ENCODE data around the gene CDK5RAP2.
"Not testable (repeated sequence)": the region's sequence is repeated elsewhere in the genome, so short reads cannot be mapped to it uniquely, and the experiment has no call there.

CDK5RAP2 gene

GRCh38 chr9:120580051-120580896 lies at the start of gene CDK5RAP2:
TSS of gene CDK5RAP2 (minus strand) at chr9:120580167. CDS start at chr9:120579978, 189 bp downstream.
- DNase-seq (ENCODE audit: low read depth) = peak; percentile 81

DNA sequence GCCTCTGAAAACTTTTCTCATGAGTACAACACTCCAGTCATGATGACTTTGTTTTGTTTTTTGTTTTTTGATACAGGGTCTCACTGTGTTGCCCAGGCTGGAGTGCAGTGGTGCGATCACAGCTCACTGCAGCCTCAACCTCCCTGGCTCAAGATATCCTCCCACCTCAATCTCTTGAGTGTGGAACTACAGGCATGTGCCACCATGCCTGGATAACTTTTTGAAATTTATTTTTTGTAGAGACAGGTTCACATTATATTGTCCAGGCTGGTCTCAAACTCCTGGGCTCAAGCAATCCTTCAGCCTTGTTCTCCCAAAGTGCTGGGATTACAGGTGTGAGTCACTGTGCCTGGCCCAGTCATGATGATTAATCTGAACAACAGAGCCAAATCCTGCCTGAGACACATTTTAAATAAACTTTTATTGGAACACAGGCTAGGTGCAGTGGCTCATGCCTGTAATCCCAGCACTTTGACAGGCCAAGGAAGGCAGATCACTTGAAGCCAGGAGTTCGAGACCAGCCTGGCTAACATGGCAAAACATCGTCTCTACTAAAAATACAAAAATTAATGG lies 49.0 kb upstream of the CDK5RAP2 start:
- not testable (repeated sequence) for DNase-seq (ENCODE audit: low read depth)

- no peak for DNase-seq (ENCODE audit: low read depth)
These were observed 48.4 kb upstream of the CDK5RAP2 start for GRCh38 chr9:120628207-120628924.

DNA sequence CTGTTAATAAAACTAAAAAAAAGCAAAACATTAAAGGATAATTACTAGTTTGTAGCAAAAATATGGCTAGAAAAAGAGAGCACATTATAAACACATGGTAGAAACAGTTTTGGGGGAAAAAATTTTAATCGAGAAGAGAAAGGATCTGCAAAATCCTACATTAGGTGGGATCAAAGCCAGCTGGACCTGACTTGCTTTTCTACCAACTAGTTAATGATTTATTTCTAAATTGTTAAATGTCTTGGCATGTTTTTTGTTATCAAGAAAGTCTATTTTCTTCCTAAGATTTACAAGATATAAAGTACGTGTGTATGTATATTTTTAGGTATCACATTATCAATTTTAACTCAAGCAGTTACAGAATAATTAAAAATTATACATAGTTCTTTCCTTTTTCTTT lies 47.1 kb upstream of the CDK5RAP2 start:
- DNase-seq (ENCODE audit: low read depth) = no peak

DNA sequence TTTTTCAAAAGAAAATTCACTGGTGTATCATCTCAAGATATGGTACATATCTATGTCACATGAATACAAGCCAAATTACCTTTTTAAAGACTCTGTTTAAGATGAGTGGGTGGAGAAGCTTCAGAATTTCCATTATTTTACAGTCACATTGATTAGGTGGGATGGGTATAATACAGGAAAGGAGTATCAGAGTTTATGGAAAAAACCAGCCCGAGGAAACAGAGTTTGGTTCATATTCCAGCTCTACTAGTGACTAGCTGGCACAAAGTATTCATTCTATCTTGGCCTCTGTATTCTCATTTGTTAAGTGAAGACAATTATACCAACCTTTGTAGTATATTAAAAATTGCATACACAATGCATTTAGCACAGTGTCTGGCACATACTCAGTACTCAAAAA lies 46.5 kb upstream of the CDK5RAP2 start:
- no peak for DNase-seq (ENCODE audit: low read depth)

DNA sequence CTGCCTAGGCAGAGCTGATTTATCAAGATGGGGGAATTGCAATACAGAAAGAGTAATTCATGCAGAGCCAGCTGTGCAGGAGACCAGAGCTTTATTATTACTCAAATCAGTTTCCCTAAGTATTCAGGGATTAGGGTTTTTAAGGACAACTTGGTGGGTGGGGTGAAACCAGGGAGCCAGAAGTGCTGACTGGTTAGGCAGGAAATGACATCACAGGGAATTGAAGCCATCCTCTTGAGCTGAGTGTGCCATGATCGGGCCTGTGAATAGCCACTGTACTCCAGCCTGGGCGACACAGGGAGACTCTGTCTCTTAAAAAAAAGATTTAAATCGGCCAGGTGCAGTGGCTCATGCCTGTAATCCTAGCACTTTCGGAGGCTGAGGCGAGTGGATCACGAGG lies 45.3 kb upstream of the CDK5RAP2 start:
- DNase-seq (ENCODE audit: low read depth) = no peak

GRCh38 chr9:120622790-120623189 lies 42.8 kb upstream of the CDK5RAP2 start:
- no peak for DNase-seq (ENCODE audit: low read depth)

DNA sequence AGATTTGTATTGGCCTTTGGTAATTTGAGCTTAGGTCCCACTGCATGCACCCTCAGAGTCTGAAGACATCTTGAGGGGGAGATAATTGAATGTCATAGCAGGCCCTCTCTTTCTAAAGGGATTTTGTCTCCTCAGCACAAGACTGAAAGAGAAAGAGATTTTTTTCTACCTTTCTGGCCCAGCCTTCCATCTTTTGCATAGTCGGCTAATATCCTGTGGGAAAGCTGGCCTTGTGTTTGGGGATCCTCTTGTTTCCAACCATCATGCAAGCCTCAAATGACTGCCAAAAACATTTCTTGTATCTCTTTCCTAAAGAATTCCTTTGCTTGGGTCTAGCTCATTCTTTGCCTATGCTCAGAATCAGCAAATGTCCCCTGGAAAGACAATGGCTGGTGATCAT lies 42.0 kb upstream of the CDK5RAP2 start:
- DNase-seq (ENCODE audit: low read depth) = no peak

DNA sequence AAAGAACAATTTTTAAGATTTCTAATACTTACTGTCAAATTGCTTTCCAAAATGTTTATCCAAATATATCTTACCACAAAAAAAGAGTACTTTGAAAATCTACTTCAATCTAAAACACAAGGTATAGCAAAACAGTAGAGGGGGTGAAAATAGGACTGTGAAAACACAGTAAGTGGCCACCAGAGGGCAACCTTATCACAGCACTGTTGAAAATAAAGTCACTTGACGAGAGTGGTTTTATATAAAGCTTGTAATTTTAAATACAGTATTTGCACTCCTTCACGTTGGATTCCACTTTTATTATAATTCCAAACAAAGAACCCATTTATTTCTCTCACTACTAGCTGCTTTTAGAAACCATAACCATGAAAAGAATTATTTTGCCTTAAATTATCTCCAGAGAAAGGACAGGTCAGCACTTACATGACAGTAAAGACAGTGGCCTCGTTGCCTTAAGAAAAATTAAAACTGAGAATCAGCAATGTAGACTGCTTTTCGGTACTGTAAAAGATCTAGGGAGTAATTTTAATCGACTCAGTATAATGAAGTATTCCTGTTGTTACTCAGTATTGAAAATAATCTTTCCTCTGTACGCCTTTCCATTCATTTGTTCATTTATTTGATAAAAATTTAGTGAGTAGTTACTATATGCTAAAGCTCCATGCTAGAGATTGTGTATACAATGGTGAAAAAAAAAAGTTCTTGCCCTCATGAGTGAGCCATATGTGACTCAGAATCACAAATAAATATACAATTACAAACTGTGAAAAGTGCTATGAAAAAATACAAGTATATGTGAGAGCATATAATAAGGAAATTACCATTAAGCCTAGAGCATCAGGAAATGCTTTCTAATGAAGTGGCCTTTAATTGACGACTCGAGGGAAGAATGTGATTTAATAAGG lies 40.0 kb upstream of the CDK5RAP2 start:
- peak; percentile 9 for DNase-seq (ENCODE audit: low read depth)

DNA sequence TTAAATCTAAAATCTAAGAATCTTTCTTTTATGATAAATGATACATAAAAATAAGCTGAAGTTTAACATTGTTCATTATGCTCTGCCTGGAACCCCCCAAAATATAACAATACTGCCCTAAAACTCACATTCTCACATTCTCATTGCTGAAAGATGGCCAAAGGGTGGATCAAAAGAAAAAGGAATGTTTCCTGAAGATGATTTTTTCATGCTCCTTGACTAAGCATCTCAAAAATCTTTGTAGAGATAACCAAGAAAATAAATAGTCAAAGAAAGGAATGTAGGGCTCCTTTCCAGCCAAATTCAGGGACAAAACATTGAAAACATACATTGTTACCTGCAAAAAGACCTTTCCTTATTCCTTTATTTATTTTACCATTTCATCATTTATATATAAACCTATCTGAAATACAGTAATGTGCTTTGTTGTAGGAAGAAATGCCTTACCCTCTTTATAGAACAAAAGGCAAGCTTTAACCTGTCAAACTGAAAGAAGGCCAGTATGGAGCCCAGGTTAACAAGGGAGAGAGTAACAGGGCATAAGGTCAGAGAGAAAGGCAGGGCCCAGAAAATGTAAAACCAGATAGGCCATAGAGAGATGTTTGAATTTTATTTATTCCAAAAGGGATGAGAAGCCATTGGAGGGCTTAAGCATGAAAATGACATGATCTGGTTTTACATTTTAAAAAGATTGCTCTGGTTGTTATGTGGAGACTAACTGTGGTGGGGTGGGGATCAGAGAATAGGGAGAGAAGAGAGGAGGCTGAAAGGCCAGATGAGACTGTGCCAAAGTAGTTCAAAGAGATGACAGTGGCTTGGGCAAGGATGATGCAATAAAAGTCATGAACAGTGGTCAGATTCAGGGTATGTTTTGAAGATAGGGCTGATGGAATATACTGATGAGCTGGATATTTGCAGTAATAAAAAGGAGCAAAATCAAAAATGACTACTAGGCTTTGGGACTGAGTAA lies 37.3 kb upstream of the CDK5RAP2 start:
- no peak for DNase-seq (ENCODE audit: low read depth)

DNA sequence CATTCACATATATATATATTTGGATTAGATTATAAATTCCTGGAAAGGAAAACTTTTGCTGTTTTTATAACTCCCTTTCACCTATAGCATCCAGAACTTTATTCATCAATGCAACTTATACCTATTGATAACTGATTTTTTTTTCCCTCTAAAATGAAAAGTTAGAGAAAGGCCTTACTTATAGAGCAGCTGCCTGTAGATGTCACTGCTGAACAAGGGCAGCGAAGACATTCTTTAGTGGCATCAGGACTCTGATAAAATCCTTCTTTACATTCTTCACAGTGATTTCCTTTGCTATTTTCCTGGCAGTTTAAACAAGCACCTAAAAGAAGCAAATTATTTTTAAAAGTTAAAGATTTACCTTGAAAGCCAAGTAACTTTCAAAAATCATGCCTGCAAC lies 32.3 kb upstream of the CDK5RAP2 start:
- no peak for DNase-seq (ENCODE audit: low read depth)

DNA sequence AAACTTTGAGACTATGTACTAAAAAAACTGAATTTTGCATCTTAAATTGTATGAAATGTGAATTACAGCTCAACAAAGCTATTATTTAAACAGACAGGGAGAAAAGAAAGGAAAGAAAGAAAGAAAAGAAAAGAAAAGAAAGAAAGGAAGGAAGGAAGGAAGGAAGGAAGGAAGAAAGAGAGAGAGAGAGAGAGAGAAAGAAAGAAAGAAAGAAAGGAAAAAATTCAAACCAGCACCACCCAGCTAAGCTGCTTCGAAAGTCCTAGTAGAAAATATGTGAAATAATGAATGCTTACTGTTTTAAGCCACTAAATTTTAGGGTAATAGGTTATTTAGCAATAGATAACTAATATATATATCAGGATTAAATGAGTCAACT lies 31.7 kb upstream of the CDK5RAP2 start:
- no peak for DNase-seq (ENCODE audit: low read depth)

DNA sequence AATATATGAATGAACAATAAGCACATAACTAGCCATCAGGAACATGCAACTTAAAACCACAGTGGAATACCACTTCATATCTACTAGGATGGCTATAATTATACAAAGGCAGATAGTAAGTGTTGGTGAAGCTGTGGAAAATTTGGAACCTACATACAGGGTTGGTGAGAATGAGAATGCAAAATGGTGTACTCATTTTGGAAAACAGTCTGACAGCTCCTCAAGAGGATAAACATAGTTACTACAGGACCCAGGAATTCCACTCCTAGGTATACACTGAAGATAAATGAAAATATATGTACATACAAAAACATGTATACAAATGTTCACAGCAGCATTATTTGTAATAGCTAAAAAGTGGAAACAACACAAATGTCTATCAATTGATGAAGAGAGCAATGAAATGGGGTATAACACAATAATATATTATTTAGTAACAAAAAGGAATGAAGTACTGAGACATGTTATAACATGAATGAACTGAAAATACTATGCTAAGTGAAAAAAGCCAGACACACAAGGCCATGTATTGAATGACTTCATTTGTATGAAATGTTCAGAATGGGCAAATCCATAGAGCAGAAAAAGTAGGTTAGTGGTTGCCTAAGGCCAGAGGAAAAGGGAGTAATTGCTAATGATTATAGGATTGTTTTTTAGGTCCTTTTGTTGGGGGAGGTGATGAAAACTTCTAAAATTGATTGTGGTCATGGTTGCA lies 31.2 kb upstream of the CDK5RAP2 start:
- no peak for DNase-seq (ENCODE audit: low read depth)

- no peak for DNase-seq (ENCODE audit: low read depth)
These were observed 29.7 kb upstream of the CDK5RAP2 start for GRCh38 chr9:120609636-120610035.

DNA sequence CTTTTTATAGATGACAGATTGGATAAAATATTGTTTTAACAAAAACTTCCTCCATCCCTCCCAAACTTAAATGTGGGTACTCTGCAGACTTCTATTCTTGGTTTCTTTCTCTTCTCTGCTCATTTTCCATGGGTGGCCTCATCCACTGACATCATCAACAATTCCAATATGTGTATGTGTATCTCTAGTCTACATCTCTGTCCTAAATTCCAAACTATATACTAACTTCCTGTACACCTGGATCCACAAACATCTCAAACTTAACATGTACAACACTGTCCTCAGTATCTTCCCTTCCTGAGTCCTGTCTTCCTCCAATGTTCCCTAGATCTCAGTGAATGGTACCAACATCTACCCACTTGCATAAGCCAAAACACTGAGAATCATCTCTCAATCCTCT lies 28.5 kb upstream of the CDK5RAP2 start:
- DNase-seq (ENCODE audit: low read depth) = no peak

DNA sequence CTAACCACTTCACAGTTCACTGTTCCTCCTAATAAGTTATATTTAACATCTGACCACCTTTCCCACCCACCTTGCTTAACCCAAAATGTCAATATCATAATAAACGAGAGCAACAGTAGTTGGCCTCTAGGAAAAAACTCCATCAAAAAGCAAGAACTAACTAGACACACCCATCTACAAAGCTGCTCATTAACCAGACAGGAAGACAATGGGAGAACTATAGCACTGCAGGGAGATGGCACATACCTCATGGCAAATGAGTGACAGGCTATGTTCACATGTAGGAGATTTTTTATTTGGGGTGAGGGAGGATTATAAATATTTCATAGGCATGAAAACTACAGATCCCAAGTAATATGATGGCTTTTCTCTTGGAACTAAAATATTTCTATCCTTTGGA lies 23.6 kb upstream of the CDK5RAP2 start:
- DNase-seq (ENCODE audit: low read depth) = no peak

GRCh38 chr9:120603010-120603409 lies 23.0 kb upstream of the CDK5RAP2 start:
- DNase-seq (ENCODE audit: low read depth) = no peak

- no peak for DNase-seq (ENCODE audit: low read depth)
These were observed 13.9 kb upstream of the CDK5RAP2 start for GRCh38 chr9:120593955-120594277.

GRCh38 chr9:120593250-120593954 lies 13.4 kb upstream of the CDK5RAP2 start:
- DNase-seq (ENCODE audit: low read depth) = no peak

DNA sequence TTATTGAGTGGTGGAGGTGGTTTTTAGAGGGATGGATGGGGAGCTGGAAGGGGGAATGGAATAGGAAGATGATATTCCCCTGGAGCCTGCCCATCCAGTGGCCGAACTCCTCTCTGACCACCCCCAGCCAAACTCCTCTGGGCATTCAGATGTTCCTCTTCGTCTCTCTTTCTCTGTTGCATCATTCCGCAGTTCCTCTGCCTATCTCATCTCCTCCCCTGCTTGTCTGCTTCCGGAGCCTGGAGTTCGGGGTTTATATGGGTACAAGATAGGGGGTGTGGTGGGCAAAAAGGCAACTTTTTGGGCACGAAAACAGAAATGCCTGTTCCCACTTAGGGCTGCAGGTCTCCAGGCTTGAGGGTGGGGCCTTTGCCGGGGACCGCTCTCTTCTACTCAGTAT lies 12.2 kb upstream of the CDK5RAP2 start:
- DNase-seq (ENCODE audit: low read depth) = no peak

Data from stimulated activated CD8-positive, alpha-beta memory T cell treated with anti-CD3 and anti-CD28 coated beads, Interleukin-12 subunit alpha, Interleukin-12 subunit beta, amount 100 ng/mL, for 4 hours (primary cell).